Stimulated activated CD8-positive, alpha-beta memory T cell treated with anti-CD3 and anti-CD28 coated beads, Interleukin-4, amount 100 ng/mL, for 4 hours (primary cell): Measurements from ENCODE around the gene PPARD.
"Not testable (repeated sequence)": the region's sequence is repeated elsewhere in the genome, so short reads cannot be mapped to it uniquely, and the experiment has no call there.

Source experiments
- DNase-seq, 2 donors: peaks; one replicate each; pipeline ENCODE4 v3.0.0-alpha.2; 2020; ENCODE audit warnings: low read depth in 2 of 2, low spot score in 1 of 2

Gene PPARD

DNA sequence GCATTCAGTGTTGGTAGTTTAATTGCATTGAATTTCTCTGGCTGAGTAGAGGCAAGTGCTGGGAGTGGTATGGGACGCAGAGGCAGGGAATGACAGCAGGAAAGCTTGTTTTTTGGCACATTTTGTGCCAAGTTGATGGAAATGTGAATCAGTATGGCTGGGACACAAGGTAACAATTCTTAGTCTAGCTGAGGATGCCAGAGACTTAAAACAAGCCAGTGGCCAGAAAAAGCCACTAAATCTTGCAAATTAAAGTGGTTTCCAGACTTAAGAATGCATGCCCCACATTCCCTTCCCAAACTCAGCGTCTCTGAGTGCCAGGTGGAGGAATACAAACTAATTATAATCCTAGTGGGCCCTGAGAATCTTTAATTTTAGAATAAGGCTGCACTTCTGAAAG is 35.9 kb downstream of the PPARD start:
- no peak for DNase-seq

DNA sequence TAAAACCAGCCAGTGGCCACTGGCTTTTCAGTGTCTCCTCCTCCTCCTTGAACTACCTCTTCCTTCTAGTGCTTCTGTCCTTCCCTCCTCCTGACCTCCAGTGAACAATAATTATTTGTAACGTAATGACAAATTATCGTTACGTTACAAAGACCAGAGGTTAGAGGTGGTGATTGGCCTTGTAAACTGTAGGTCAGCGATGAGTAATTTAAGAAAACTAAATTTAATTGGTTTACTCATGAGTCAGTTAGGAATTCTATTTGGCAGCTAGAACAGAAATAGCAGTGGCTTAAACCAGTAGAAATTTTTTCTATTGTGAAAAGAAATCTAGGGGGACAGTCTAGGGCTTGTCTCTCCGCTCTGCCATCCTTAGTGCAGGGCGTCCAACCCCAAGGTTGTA is 38.8 kb downstream of the PPARD start:
- DNase-seq: no peak

DNA sequence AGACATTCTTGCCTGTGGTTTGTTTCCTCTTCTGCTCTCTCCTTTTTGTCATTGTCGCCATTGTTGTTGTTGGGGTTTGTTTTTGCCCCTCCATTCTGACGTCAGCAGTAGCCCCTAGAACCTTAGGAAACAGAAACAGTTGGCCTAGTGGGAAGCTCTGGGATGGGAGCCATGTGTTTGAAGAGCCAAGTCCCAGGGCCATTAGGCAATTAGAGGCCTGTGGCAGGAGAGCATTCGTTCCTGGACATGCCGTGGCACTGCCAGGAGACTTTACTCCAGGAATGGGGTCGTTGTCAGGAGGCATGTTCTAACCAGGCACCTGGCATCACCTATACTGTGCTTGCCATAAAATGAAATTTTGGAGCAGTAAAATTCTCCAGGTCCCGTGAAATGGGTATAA is 39.7 kb downstream of the PPARD start:
- DNase-seq: no peak

DNA sequence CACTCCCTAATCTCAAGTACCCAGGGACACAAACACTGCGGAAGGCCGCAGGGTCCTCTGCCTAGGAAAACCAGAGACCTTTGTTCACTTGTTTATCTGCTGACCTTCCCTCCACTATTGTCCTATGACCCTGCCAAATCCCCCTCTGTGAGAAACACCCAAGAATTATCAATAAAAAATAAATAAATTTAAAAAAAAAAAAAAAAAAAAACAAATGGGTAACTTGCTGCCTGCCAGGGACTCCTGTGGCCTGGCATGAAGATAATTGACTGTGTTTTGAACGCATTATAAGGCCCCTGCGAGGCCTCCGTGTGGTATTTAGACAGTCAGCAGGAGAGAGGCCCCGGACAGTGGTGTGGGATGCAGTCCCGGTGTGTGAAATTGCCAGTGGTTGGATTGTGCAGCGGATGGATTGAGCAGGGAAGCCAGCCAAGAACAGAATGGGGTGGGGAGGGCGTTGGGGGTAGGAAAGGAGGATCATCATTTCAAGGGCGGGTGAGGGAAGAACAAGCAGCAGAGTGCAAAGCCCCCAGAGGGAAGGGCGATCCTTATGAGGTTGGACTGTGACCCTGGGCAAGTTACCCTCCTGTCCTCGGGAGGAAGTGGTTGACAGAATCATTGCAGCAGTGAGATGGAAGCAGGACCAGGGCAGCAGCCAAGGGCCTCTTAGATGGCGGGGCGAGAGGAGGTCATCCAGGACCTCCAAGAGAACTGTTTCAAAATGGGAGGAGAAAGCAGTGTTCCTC is 43.3 kb downstream of the PPARD start:
- DNase-seq: no peak

DNA sequence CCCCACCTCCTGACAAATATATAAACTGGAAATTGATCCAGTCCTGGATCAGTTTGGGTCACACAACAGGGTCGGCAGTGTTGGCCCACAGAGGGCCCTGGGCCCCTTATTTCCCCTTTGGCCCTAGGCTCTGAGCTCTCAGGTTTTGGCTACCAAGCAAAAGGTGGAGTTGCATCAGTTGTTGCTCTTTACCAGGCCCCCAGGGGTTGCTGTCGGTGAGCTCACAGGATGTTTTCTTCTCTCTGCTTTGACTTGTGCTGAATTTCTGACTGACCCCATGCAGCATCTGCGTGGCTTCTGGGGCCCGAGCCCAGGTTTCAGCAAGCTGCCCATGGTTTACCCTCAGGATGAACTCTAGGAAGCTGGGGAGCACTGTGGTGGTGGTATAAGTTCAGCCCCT is 44.6 kb downstream of the PPARD start:
- no peak for DNase-seq

DNA sequence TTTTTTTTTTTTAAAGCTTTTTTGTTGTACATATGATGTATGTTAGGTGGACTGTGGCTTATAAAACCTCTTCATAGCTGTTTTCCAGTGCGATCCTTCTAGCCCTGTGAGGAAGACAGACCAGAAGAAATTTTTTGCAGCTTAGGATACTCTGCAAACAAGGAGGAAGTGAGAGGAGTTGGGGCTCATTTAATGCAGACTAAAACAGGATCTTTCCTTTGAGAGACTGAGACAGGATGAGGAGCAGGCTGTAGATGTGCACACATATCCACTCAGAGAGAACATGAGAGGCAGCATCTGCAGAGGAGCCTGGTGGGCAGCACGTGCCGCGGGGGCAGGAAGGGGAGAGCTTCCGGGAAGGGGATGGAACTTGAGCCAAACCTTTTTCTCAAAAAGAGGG is 45.7 kb downstream of the PPARD start:
- DNase-seq: no peak

DNA sequence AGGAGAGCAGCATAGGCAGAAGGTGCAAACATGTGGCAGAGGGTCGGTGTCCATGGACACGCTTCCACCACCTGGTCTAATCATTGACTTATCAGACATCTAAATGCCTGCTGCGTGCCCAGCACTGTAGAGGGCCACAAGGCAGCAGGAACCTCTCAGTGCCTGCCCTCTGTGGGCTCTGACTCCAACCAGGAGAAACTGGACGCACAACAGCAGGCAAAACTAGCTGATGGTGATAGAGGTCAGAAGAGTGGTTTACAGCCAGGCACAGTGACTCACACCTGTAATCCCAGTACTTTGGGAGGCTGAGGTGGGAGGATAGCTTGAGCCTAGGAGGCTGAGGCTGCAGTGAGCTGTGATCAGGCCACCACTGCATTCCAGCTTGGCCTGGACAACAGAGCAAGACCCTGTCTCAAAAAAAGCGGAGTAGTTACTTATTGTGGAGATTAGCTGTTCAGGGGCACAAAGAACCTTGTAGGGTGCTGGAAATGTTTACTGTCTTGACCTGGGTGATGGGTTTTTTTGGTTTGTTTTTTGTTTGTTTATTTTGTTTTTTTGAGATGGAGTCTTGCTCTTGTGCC is 46.5 kb downstream of the PPARD start:
- DNase-seq: no peak

DNA sequence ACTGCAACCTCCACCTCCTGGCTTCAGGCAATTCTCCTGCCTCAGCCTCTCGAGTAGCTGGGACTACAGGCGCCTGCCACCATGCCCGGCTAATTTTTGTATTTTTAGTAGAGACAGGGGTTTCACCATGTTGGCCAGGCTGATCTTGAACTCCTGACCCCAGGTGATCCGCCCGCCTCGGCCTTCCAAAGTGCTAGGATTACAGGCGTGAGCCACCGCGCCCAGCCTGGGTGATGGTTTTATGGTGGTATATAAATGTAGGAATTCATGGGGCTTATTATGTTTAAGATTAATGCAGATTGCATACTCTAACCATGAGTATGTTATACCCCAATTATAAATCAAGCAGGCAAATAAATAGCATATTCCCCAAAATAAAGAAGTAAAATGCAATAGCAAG is 47.0 kb downstream of the PPARD start:
- not testable (repeated sequence) for DNase-seq

DNA sequence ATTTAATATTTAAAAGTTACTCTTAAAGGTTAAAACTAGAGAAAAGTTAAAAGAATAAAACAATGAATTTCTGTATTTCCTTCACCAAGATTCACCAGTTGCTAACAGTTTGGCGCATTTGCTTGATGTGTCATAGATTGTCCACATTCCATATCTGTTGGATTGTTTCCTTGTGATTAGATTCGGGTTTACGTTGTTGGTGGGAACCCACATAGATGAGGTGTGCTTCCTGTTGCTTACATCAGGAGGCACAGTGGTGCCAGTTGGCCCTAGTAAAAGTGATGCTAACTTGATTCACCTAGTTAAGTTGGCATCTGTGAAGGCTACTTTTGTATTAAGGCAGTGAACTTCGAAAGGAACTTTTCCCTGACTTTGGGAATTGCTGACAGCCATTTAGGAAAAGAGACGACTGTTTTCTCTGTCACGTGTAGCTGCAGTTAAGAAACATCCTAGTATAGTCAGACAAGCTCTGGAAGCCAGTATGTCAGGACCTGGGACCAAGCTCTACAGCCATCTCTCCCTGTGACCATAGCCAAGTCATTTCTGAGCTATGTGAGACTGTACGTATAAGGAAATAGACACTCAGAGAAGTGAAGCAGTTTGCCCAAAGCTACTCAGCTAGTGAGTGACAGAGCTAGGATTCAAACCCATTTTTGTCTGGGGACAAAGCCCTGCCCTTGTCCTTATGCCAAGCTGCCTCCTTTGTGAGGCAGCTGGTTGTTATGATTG is 49.0 kb downstream of the PPARD start:
- DNase-seq: no peak

DNA sequence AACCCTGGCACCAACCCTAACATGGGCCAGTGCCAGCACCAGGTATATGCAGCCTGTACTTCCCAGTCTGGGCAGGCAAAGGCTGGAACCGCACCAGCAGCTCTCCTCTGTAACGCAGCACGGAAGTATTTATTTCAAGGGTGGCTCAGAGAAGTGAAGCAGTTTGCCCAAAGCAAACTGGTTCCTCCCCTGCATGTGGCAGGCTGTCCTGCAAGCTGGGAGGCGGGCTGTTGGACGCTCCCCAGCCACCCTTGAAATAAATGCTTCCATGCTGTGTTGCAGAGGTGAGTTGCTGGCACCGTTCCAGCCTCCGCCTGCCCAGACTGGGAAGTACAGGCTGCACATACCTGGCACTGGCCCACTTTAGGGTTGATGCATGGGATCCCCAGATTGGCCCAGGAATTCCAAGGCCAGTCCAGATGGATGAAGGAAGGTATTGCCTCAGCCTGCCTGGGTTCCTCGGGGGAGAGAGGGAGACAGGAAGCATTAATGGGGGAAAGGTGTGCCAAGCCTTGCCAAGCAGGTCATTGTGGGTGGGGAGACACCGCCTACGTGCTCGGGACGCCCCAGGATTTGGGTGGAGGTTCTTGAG is 49.8 kb downstream of the PPARD start:
- DNase-seq: no peak

DNA sequence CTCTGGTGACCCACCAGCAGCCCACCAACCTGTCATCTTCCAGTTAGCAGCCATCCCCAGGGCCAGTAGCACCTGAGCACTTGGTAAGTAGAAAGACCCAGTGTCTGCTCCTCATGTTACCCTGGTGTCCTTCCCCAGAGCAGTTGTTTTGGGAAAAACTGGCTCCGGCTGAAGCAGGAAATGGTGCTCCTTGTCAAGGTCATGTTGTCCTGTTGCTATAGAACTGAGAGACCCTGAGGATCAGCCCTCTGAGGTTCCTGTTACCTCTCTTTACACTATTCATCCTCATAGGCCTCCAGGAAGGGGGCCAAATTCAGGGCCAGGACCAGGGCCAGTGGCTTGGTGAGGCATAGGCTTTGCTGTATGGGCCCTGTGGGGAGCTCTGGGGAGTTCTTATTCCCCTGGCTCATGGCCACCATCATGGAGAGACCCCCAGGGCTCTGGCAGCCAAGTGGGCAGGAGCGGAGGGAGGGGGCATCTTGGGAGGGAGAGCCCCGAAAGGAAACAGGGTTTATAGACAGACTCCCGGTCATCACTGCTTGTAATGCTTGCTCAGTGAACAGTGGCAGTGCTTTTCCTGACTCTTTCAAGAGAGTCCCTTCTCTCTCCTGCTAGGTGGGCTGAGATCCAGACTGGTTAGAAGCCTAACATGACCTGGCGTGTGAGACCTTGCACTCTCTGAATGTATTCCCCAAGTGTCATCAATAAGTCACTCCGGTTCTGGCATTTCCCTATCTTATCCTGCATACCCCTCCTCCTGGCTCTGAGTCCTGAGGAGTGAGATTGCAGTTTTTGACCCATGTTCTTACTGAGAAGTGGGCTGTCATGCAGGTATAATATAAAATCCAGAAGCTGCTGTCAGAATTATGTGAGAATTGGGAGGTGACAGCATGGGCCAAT is 50.7 kb downstream of the PPARD start:
- DNase-seq: no peak

DNA sequence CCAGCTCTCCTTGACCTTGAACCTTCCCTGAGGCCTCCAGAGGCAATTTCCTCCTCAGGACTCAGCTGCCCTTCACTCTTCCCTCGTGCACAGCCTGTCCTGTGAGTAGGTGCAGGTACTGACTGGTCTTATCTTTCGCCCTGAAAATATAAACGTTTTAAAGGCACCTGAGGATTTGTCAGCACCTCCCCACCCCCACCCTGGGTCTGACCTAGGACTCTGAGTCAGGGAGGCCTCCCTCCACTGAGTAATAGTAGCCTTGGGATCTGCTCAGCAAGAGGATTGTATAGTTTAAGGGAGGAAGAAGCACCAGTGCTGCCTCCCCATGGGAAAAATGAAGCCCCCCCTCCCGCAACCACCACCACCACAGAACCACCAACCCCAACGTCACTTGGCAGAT is 54.6 kb downstream of the PPARD start:
- DNase-seq: no peak

DNA sequence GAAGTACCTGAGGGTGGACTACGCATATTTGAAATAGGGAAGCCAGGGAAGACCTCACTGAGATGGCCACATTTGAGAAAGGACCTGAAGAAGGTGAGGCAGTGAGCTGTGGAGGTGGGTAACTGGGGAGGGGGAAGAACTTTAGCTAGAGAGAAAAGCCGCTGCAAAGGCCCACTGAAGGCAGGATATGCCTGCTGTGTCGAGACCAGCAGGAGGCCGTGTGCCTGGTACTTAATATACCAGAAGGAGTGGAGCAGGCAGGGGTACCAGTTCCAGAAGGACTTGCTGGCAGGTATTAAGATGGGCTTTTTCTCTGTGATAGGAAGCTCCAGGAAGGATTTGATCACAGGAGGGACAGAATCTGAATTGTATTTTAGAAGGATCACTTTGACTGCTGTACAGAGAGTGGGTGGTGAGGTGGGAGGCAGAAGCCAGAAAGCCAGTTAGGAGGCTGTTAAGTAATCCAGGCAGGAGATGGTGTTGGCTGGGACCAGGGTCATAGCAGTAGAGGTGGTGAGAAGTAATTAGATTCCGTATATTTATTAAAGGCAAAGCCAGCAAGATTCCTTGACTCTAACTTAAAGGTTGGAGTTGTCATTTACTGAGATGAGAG is 55.6 kb downstream of the PPARD start:
- no peak for DNase-seq

DNA sequence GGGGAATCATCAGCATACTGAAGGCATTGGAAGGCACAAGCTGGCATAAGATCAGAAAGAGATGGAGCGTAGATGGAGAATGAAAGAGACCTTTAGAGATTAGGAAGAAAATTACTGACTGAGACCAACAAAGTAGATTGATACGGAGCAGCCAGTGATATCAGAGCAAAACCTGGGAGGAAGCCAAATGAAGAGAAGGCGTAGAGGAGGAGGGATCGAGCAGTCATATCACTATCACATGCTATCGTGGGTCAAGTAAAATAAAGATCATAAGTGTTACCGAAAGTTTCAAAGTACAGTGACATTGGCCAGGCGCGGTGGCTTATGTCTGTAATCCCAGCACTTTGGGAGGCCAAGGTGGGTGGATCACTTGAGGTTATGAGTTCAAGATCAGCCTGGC is 56.2 kb downstream of the PPARD start:
- DNase-seq: no peak

DNA sequence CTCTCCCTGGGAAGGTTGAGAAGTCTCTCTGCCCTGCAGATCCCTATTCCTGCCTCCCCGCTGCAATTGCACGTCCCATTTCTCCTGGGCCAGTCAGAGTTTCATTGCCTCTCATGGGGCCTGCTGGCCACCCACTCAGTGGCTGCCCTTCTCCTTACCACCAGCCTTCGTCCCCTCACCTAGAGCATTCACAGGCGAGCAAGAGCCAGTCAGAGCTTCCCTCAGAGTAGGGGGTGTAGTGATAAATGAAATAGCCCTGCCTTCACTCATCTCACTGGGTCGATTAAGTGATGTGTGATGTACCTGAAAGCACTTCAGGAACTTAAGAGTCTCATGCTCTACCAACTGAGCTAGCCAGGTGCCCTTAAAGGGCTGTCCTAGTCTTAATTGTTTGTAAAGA is 57.8 kb downstream of the PPARD start:
- DNase-seq: no peak

DNA sequence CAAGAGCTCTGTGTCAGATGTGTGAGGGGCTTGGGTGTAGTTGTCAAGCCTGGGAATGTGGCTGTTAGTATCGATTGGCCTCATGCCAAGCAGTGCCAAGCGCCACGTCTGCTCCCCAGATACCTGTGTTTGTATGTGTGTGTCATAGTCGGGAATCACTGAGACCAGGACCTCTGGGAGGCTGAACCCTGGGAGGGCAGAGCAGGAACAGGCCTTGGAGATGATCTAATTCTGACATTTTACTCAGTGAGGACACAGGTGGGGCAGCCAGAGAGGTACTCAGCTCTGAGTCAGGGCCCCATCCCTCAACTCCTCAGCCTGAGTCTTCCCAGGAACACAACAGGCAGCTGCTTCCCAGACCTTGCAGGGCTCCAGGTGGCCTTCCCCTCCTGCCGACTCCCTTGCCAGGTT is 58.5 kb downstream of the PPARD start:
- no peak for DNase-seq

DNA sequence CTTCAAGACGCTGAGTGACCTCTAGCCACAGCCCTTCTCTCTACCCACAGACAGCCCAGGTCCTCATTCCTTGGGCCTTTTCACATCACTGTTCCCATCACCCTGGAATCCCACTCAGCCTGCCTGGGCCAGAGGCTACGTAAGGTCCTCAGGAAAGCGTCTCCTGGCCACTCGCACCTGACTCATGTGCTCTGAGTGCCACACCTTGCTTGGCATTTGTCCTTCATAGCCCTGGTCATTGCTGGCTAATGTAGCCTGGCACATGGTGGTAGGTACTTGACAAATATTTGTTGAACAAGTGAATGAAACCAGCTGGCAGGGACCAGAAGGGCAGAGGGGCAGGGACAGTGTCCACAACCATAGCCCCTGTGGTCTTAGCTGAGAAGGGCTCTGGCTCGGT is 59.2 kb downstream of the PPARD start:
- DNase-seq: no peak

DNA sequence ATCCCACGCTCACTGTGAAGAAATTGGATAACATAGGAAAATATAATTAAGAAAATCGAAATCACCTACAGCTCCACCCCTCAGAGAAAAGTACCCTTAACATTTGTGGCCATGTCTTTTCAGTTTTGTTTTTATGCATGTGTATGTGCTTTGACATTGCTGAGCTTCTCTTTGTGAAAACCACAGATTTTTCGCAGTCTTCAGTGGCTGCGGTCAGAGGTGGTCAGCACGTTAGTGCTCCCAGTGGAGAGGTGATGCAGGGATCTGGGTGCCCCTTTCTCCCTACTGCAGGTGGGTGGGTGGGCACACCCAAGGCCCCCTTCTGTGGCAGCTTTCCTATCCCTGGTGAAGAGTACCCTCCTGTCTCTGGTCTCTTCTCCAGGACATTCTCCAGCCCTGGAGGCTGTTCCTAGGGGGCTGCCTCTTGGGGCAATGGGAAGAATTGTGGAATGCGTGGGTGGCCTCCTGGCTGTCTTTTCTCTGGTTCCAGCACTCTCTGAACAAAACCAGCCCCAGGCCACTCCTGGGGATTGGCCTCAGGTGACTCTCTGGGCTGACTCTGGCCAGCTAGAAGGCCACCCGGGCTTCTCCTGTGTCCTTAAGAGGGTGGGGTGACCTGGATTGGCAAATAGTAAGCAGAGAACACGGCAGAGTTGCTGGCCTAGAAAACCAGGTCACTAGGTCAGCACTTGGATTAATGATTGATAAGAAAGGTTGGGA is 59.9 kb downstream of the PPARD start:
- no peak for DNase-seq

DNA sequence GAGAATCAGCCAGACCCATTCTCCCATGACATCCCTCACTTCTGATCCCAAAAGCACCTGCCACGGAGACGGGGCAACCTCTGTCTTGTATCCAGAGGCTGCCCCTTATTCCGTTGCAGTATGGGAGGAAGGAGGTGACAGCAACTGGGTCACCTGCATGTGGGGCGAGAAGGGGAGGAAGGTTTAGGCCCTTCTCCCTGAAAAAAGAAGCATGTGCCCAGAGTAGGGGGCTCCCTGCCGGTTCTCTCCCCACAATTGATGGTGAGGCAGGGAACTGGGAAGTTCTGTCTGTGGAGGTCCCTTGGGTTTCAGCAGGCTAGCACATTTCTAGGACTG is 60.5 kb downstream of the PPARD start:
- no peak for DNase-seq
